Stimulated activated CD8-positive, alpha-beta memory T cell treated with anti-CD3 and anti-CD28 coated beads, Interleukin-4, amount 100 ng/mL, for 4 hours (primary cell): Measurements from ENCODE around the gene CDC42EP4.

Experiments used
- DNase-seq, 2 donors: peaks; one replicate each; pipeline ENCODE4 v3.0.0-alpha.2; 2020; ENCODE audit warnings: low read depth in 2 of 2, low spot score in 1 of 2

The CDC42EP4 gene

GRCh38 chr17:73304438-73304837, 7.4 kb downstream of the CDC42EP4 start:
- no peak for DNase-seq

GRCh38 chr17:73302189-73302588, 9.6 kb downstream of the CDC42EP4 start:
- no peak for DNase-seq

GRCh38 chr17:73301369-73301768, 10.4 kb downstream of the CDC42EP4 start:
- no peak for DNase-seq

DNA sequence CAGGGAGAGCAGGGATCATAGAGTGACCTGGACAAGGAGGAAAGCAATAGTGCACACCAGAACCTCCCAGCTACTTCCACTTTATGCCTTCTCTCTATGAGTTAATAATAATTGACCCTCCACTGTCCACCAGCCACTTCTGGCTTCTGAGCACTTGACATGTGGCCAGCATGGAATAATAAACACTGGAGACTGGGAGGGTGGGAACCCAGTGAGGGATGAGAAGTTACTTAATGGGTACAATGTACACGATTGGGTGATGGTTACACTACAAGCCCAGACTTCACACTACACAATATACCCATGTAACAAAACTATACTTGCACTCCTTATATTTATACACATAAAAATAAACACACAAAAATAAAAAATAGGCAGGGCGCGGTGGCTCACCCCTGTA, 11.4 kb downstream of the CDC42EP4 start:
- no peak for DNase-seq

GRCh38 chr17:73297934-73298861, 13.6 kb downstream of the CDC42EP4 start:
- DNase-seq, result no peak

GRCh38 chr17:73293480-73293911, 18.3 kb downstream of the CDC42EP4 start:
- no peak for DNase-seq

- DNase-seq, result no peak
Observed at GRCh38 chr17:73293031-73293430, 18.8 kb downstream of the CDC42EP4 start.

DNA sequence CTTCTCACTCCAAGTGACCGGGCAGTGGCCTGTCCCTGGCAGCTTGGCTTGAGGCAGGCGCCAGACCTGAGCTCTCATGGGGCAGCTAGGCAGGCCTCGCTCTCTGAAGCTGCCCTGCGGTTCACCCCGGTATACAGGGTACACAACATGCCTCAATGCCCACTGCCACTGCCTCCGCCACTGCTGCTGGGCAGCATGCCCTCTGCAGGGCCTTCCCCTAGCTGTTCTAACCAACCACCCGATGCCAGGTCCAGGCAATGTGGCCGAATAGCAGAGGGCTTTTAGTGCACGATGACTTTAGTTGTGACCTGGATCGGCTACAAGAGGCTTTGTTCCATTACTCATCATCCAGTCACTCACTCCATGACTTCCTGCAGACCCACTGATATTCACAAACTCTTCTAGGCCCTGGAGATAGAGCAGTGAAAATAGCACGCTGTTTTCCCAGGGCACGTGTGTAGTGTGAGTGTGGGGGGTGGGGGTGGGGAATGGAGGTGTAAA, 19.7 kb downstream of the CDC42EP4 start:
- DNase-seq, result no peak

- DNase-seq, result no peak
Observed at GRCh38 chr17:73291260-73291801, 20.5 kb downstream of the CDC42EP4 start.

DNA sequence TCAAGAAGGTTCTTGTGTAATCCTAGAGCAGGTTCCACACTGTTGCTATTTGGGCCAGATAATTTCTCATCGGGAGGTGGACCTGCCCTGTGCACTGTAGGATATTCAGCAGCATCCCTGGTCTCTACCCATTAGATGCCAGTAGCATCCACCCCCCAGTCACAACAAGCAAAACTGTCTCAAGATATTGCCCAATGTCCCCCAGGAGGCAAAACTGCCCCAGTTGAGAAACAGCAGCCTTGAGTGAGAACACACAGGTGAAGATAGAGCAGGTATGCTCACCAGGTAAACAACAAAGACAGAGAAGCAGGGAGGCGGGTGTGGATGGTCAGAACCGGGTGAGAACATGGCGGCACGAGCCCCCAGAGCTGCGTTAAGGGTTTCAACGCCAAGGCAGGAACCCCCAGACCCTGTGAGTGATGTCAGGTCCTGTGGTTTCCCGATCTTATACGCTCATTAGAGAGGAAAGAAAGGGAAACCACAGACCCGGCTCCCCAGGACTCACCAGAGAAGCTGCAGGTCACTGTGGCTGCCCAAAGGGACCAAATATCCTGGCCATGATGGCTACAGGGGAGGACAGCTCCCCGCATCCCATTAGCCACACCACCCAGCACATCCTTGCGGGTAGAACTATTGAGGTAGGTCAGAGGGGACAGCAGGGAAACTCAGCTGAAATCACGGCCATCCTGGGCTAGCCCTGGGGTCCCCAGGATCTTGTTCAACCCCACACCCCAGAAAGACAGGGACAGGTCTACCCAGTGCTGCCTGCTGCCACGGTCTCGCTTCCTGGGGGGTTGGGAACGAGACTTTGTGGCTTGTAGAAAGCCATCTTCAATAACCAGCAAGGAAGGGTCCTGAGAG, 21.2 kb downstream of the CDC42EP4 start:
- no peak for DNase-seq

DNA sequence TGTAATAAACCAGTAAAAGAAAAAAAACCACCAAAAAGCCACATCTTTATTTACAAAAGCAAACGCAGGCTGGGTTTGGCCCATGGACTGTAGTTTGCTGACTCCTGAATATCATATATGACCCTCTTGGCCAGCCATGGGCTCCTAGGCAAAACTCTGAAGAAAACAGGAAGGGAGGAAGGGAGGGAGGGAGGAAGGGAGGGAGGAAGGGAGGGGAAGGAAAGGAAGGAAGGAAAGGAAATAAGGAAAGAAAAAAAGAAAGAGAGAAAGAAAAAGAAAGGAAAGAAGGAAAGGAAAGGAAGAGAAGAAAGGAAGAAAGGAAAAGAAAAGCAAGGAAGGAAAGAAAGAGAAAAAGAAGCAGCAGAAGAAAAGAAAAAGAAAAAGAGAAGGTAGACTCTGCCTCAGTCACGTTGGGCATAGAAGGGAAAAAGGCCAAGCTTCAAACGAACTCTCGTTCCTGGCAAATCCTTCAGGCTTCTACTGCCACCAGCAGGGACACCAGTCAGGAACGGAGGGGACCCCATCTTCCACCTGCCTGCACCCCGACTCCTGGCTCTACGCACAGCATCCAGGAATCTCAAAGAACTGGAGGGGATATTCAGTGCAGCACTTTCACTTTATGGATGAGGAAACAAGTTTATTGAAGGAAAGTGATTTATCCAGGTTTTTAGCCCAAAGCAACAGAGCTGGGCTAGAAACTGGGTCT, 22.1 kb downstream of the CDC42EP4 start:
- DNase-seq, result no peak

DNA sequence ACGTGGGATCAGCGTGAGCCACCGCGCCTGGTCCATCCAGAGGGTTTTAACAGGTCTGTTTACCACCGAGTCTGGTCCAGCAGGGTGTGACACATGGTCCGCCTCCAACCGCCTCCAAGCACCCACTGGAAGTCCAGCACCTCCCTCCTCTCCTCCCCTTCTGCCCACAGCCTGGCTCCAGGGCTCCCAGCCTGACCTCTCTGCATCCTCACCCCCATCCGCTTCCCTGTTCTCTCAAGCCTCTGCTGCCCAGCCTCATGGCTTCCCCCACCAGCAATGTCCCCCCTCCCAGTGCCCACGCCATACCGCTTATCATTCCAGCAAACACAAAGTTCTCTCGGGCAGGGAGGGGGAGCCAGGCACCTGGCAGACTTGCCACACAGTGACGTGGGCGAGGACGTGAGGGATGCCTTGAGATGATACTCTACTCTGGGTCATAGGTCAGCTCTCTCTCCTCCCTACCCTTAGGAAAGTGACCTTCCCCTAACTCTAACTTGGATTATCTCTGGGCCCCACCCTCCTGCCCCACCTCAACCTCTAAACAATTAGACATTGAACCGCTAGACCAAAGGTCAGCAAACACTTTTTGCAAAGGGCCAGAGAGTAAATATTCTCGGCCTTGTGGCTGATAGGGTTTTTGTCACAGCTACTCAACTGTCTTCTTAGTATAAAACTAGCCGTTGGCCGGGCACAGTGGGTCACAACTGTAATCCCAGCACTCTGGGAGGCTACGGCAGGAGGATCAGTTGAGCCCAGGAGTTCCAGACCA, 23.1 kb downstream of the CDC42EP4 start:
- no peak for DNase-seq

- no peak for DNase-seq
Observed at GRCh38 chr17:73286863-73287296, 24.9 kb downstream of the CDC42EP4 start.

GRCh38 chr17:73285916-73286862, 25.6 kb downstream of the CDC42EP4 start:
- no peak for DNase-seq

- DNase-seq, result no peak
Observed at GRCh38 chr17:73285603-73285908, 26.2 kb downstream of the CDC42EP4 start.

DNA sequence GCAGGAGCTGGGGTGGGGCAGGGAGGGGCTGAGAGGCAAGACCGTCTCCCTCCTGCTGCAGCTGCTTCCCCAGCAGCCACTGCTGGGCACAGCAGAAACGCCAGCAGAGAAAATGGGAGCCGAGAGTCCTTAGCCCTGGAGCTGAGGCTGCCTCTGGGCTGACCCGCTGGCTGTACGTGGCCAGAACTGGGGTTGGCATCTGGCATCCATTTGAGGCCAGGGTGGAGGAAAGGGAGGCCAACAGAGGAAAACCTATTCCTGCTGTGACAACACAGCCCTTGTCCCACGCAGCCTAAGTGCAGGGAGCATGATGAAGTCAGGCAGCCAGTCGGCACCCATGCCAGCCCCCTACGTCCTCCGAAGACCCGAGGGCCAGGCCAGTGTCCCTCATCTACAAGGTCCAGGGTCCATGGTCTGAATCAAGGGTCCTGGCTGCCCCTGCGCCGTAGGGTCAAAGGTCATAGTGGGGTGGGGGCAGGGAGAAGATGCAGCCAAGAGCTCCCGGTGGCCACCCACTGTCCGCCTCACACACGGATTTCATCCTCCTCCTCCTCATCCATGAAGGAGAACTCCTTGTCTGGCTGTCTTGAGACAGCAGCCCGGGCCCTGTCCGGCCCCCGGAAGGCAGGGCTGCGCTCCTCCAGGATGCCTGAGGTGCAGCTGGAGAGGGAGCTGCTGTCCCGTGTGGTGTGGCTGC, 26.7 kb downstream of the CDC42EP4 start:
- DNase-seq, result no peak

- no peak for DNase-seq
Observed at GRCh38 chr17:73284354-73284753, 27.4 kb downstream of the CDC42EP4 start.

DNA sequence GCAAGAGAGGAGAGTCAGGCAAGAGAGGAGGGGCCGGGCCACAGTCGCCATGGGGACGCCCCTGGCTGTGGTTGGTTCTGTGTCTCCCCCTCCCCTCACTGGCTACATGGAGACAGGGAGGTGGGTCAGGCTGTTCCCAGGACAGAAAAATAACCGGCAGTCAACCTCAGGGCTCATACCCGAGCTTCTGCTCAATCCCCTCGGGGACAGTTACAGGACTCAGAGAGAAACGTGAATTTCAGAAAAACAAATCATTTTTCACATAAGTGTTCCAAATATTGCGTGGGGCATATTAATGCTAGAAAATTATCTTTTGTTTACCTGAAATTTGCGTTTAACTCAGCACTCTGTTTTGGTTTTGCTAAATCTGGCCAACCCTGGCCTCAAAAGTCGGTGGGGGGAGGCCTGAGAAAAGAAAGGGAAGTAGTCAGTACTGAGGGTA, 27.9 kb downstream of the CDC42EP4 start:
- no peak for DNase-seq
